COLO668 (cell line): ENCODE results near the gene NKAIN2.
"Not testable (repeated sequence)": the region's sequence is repeated elsewhere in the genome, so short reads cannot be mapped to it uniquely, and the experiment has no call there.

Experiments
- DNase-seq: peaks from one replicate; lab custom pipeline; 2025; ENCODE audit not compliant: unreplicated experiment; lab: John Stamatoyannopoulos, UW

The NKAIN2 gene

DNA sequence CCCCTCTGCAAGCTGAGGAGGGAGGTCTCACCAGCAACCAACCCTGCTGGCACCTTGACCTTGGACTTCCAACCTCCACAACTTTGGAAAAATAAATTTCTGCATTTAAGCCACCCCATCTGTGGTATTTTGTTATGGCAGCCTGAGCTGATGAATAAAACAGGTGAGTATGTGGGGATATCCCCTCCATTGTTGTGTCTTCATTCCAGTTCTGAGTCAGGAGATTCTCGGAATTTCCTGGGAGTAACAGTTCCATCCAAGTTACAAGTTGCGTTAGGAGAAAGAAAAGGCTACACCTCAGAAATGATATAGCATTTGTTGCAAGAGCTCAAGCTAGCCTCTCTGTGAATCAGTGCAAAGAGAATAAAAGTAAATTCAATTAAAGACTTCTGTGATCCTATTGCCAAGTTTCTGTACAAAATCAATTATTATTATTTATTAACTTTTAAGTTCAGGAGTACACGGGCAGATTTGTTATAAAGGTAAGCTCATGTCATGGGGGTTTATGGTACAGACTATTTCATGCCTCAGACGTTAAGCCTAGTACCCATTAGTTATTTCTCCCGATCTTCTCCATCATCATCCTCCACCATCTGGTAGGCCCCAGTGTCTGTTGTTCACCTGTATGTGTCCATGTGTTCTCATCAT lies 153.0 kb downstream of the NKAIN2 start:
- no peak for DNase-seq

DNA sequence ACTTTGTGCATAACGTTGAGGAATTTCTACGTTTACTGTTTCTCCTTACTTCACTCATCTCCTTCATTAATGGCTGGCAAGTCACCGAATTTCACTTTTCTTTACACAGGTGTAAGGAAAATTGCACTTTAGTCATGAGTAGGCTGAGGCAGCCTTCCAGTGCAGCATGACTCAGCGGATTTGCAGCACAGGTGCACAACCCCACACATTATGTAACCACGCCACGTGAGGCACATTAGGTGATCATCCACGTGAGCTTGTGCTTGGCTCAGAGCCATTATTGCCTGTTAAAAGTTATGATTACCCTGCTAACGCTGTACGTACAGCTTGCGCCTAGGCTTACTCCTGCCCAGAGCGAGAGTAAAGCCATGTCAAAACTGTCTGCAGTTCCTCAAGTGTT lies 158.8 kb downstream of the NKAIN2 start:
- DNase-seq: peak; percentile 75

DNA sequence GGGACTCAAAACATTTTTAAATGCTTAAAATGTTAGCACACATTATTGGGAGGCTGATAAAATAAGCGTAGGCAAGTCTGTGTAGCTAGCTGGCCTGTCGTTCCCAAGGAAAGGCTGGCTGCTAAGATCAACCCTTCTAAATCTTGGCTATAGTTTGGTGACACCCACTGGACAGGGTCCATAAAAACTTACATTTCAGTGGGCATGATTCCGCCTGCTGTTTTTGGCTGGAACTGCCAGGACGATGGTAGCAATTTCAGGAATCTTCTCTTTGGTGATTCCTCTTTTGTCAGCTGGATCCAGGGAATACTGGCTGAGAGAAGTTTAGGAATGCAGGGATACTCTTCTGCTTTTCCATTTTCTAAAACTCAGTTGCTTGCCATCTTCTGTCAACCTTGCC lies 162.2 kb downstream of the NKAIN2 start:
- no peak for DNase-seq

DNA sequence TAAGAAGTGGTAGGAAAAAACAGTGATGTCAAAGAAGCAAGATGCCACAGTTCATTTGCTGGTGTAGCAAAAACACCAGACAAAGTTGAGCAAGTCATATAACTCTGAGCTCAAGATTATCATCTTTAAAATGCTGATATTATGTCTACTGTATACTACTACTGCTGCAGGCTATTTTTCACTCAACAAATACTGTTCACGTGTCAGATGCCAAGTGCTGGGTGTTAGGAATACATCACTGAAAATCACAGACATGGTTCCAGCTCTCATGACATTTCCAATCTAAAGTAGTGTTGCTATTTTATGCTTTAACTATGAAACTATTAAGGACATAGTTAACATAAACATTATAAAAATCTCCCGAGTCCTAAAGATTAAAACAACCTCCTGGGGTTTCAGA lies 163.0 kb downstream of the NKAIN2 start:
- DNase-seq: no peak

DNA sequence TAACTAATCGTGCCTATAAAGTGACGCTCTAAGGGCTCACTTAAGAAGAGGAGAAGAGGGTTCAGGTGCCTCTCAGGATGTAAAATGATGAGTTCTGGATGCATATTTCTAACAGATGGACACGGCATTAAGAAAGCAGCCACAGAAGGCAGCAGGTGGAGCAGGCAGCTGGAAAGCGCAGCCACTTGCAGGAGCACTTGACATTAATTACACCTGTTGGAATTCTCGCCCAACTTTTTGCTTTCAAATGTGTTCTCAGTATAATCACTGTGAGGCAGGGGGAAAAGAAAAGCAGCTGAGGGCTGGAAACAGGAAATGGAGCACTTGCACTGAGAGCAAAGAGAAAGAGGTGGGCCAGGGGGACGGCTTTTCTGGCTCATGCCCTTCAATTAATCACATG lies 164.2 kb downstream of the NKAIN2 start:
- peak; percentile 57 for DNase-seq

DNA sequence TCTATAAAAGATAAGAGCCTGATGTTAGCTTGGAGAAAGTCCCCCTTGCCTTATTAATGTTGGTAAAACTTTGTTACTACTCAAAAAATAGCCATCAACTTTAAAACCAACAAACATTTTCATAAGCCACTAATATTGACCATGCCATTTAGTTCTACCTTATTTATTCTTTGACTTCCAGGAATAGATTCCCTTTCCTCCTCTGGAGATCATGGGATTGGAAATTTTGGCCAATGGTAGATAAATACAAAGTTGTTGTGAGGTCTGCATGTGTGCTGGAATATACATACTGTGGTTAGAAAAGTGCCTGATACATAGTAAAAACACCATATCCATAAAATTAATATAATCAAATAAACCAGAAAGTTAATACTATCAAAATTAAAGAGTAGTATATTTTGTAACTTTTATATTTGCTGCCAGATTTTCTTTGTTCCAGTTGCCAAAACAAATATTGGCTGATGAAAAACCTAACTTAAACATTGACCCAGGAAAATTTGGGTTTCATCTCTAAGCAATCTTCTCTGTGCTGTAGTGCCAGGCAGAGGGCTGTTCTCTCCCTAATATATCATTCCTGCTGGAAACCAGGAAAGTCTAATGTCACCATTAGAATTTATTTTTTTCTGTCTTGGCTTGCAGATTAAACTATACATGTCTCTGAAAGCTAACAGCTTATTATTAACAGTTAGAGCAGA lies 169.1 kb downstream of the NKAIN2 start:
- no peak for DNase-seq

DNA sequence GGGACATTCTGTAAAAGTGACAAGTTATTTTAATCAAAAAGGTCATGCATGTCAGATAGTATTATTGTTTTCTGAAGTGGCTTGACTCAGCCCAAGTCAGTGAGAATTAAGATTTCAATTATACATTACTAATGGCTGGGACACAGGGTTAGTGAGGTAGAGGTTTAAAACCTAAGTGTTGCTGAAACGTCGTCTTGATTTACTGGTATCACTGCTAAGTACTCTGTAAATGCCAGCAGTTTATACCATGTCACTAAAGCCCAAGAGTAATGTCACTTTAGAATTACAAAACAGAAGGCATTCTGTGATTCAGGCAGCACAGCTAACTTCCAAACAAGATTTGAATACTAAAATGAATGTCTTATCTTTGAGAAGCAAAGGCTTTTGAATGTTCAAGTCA lies 176.6 kb downstream of the NKAIN2 start:
- no peak for DNase-seq

DNA sequence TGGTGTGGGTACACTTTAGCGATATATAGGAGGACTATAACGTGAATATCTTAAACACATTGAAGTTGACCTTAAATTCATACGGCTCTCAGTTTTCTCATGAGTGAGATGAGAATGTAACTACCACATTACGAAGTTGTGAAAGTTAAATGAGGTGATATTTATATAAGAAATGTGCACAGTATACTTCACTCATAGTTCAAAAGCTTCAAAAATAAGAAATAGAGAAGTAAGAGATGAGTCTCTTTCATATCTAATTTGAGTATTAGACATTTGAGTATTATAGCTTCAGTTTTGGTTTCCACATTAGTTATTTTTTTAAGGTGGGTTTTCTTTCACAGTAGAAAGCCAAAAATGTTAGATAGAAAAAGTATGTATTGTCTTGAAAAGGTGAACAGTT lies 183.3 kb downstream of the NKAIN2 start:
- no peak for DNase-seq

DNA sequence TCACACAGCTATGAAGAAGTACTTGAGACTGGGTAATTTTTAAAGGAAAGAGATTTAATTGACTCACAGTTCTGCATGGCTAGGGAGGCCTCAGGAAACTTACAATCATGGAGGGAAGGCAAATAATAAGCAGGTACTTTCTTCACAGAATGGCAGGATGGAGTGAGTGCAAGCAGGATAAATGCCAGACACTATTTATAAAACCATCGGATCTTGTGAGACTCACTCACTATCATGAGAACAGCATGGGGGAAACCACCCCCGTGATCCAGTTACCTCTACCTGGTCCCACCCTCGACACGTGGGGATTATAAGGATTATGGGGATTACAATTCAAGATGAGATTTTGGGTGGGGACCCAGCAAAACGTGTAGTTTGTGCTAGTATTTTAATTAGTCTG lies 186.3 kb downstream of the NKAIN2 start:
- DNase-seq: not testable (repeated sequence)

DNA sequence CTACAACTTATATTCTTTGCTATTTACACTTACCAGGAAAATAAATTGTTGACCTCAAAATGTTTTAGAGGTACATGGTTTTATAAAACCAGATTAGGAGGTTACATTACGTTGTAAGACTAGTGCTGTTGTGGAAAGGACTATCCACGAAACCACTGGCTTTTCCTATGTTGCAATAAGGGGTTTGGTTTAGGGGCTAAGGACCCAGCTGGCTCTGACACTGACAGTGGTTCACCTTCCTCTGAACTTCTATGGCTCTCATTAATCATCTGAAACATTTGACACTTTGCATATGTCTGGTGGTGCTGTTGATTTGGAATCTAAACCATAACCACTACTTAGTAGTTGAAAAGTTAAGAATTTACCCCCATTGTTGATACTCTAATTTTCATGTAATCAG lies 186.7 kb downstream of the NKAIN2 start:
- DNase-seq: no peak

DNA sequence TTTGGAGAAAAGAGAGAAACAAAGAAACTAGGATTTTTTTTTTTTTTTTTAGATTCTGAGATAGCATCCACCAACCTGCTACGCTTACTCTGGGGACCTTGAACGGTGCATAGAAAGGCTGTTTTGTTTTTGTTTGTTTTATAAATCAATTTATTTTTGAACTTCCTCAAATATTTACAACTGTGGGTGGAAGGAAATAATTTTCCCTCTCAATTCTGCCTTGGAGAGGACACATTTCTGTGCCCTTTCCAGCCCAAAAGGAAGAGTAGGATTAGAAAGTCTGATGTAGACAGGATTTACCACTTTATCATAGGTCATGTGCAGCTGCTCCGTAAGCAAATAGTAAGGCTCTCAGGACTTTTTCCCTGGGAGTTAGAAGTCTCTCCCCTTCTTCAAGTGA lies 190.5 kb downstream of the NKAIN2 start:
- DNase-seq: no peak

DNA sequence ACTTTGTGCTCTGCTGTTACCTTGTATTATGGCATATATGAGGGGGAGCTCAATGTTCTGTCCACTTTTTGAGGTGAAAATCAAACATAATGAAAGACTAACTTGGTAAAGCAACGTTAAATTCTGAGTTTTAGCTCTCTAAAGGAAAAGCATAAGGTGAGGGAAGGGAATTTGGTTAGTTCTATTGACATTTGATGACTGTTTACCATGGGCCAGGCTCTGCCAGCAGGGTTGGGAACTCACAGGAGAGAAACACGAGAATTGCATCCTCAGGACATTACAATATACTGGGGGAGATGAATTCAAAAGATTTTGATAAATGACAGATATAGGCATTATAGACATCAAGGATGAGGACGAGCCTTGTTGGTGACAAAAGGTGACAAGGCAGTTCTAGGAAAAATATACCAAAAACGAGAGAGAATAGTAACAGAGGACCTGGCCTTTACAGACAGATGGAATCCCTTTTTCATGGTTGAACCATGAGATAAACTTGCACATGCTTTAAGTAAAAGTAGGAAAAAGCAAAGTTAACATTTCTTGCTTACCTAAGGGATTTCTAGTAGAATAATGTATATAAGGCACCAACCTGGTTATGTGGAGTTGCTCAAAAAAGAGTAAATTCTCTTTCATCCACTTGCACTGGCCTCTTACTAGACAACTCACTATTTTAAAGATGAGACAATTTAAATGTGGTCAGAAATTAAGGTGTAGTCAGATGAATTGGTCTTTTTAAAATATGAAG lies 191.4 kb downstream of the NKAIN2 start:
- DNase-seq: peak; percentile 6

DNA sequence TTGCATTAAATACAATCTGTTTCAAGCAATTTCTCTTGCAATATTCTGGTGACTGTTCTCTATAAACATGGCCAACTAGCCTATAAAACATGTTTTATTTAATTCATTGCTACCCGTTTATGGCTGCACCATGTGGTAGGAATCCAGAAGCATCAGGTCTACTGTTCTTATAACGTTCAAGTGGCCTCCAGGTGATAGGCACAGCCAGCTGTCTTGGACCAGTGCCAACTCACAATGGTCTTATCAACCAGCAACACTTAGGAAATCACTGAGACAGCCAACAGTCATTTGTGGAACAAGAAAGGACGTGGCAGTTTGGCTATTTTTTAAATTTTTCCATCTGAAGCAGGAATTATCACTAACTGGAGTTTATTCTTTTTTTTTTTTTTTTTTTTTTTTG lies 193.6 kb downstream of the NKAIN2 start:
- DNase-seq: peak; percentile 80

DNA sequence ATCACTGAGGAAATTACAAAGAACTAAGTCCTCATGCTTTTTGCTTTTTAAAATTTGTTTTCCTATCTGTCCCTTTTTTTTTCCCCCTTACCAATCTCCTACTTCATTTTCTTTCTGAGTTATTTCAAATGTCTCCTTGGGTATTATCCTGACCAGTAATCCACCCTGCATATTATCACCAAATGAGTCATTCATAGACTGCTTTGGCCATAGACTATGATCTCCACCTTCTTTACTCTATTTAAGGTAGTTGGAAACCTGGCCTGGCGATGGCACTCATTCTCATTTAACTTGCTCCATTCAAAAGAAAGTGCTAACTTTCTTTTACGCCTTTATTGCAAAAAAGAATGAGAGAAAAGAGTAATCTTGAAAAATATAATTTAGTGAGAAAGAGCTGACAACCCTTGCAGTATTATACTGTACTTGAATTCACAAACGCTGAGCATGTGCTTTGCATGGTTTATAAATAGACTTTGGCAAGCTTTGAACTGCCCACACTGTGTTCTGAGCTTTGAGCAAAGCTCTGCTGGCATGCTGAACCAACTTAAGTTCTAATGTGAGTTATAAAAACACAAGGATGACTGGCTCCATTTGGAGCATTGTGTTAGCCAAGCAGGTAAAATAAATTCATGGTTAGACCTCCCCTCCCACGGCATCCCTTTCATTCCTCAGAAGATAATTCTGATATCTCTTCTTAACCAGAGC lies 198.9 kb downstream of the NKAIN2 start:
- no peak for DNase-seq

DNA sequence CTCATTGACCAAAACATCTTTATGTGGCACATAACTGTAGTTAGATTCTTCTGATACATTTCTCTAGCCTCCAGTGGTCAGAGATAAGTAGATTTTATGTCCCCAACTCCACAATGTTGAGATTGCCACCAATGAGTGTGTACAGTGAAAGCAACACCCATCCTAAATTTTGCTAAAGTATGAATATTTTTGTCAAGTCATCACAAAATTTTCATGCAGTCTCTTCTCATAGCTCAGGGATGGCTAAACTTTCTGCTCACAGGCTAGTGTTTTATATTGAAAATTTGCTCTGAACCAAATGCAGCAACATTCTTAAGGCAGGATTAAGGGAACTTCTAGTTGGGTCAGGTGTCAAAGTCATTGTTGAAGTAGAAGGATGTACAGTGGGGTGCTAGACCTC lies 203.6 kb downstream of the NKAIN2 start:
- no peak for DNase-seq

DNA sequence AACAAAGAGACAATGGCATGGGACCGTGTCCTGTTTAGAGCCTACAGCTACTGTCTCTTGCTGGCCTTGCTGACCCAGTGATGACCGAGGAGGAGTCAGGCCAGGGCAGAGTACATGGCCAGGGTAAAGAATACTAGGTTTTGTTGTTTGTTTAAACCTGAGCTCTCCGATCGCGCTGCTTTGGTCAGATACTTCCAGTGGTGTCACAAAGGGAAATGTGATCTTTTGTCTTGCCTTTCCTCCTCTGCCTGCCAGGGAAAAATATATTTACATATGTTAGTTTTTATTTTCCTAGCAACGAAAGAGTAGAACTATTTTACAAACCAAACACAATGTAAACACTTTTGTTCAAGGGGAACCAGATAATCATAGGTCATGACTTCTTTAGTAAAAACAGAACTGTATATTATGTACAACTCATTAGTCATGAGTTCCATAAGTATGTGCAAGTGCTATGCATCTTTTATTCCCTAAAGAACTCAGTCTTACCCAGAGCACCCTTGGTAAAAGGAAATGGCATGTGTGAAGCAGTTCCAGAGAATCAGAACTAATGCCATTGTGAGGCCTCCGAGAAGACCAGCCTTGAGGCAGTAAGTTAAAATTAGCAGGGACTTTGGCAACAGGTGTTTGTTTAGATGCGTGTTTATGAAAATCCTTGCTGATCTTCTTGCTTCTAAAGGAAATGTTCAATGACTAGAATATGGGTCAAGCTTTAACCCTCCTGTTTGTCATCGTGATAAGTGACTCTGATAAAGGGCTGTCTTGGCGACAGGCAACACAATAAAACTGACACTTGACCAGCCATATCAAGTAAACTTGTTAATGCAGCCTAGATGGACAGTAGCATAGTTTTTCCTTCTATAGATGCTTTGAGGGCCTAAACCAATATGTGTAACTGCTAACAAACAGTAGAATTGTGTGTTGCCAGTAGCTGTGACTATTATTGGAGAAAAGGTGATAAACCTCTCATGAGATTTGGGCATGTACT lies 204.6 kb downstream of the NKAIN2 start:
- peak; percentile 26 for DNase-seq

DNA sequence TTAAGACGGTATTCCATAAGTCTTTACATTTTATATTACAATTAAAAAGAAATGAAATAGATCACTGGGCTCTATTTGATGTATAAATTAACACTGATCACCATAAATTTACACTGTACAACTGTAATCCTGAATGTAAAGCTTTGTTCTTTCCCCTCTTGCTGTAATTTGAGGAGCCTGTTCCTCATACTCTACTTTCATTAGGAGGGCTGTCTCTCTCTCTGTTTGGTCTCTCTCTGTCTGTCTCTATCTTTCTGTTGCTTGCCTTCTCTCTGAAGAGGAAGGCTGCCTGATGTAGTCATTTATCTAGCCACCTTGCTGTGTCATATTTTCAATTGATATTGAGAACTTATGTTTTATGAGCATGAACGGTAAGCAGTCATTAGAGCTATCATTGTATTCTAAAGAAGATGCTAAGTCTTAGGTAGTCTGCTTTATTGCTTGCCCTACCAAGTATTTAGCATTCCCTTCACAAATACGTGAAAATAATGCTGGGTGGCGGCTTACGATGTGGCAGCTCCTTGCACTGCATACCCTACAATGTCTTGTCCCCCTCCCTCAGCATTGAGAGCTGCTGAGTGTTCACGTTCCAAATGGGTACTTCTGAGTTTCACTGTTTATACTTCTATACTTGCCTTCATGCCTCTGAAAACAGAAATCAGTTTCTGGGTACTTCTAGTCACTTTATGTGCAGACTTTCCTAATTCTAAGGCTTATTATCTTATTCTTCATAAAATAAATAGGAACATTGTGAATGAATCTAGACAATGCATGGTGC lies 205.5 kb downstream of the NKAIN2 start:
- DNase-seq: no peak

DNA sequence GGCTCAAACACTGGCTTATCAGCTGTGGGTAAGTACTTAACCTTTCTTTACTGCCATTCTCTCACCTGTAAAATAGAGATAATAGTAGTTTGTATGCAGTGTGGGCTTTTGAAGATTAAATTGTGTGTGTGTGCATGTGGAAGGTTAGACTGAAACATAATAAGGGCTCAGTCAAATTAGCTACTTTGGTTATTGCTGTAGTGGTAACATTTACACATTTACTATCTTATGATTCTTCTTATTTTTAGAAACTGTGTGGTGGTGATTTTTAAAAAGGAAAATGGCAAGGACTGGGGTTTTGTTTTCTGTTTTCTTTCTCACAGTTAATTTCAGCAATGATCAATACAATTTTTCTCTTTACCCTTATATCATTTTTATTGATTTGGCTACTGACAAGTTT lies 206.9 kb downstream of the NKAIN2 start:
- no peak for DNase-seq

DNA sequence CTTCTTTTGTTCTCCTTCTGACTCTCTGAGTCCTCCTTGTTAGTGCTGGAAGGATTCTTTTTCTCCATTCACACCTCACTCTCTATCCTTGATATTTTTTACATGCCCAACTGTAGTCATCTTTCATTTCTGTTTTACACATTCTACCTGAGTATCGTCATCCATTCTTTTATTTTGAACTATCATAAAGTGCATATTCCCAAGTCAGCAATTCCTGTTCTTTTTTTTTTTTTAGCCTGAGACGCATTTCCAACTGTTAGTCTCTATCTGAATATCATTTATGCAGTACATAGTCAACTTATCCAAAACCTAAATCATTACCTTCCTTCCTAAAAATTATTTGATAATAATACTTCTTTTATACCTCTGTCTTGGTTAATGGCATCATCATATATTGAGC lies 207.5 kb downstream of the NKAIN2 start:
- no peak for DNase-seq

DNA sequence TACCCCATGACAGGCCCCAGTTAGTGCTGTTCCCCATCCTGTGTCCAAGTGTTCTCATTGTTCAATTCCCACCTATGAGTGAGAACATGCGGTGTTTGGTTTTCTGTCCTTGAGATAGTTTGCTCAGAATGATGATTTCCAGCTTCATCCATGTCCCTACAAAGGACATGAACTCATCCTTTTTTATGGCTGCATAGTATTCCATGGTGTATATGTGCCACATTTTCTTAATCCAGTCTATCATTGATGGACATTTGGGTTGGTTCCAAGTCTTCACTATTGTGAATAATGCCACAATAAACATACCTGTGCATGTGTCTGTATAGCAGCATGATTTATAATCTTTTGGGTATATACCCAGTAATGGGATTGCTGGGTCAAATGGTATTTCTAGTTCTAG lies 218.4 kb downstream of the NKAIN2 start:
- not testable (repeated sequence) for DNase-seq
